GM12878 (cell line): Measurements from ENCODE around the gene IFRD2. TPM values are rescaled to one million over a fixed set of nuclear protein-coding genes. Genes with fewer than 3 reads are reported as not detected.

Experiments used
- ATAC-seq: fragments of 200-7000 bp; cut with Tn5 transposase; 3 replicates; pipeline ENCODE4 v1.9.1; 2020; ENCODE audit warnings: mild to moderate bottlenecking, moderate library complexity
- BruUV-seq: library from RNA; stranded (reverse); fragments of 400-500 nt; replicated peaks from 2 replicates; lab custom pipeline; 2021; lab: Mats Ljungman, UMichigan
- CTCF ChIA-PET: fragments of 300-600 bp; sonication (Branson Sonifier 250); formaldehyde crosslinking; extraction: SDS; loops from one replicate; lab custom pipeline; 2021; ENCODE audit warnings: inconsistent platforms; lab: Yijun Ruan, JAX
- POLR2A ChIA-PET: fragments of 350-600 bp; formaldehyde crosslinking; extraction: SDS; loops from one replicate; lab custom pipeline; 2021; ENCODE audit warnings: inconsistent platforms; lab: Charles Lee
- RAD21 ChIA-PET: fragments of 300-600 bp; sonication (Branson Sonifier 250); formaldehyde crosslinking; loops from one replicate; lab custom pipeline; 2023; ENCODE audit warnings: antibody characterized with exemption; ENCODE audit not compliant: unreplicated experiment; lab: Charles Lee
- SMC1A ChIA-PET: fragments of 300-600 bp; sonication (Branson Sonifier 250); formaldehyde crosslinking; loops from one replicate; lab custom pipeline; 2023; ENCODE audit not compliant: unreplicated experiment, uncharacterized antibody; lab: Charles Lee
- DNase-seq: peaks from one replicate; pipeline ENCODE4 v3.0.0-alpha.2; 2011; ENCODE audit warnings: low read depth, low spot score
- FAIRE-seq: peaks from 3 replicates; lab custom pipeline; 2011; peaks lifted over from hg19 to GRCh38; lab: Jason Lieb, UNC
- H2AFZ ChIP-seq: 2 replicates; pipeline ENCODE4 v1.6.0; 2011; ENCODE audit warnings: low read depth, low read length, control low read depth; ENCODE audit not compliant: control insufficient read depth
- H3K27ac ChIP-seq: 2 replicates; pipeline ENCODE4 v1.5.1; 2011; ENCODE audit warnings: control low read depth; ENCODE audit not compliant: control insufficient read depth, insufficient read depth
- H3K27me3 ChIP-seq, 2 experiments: replicated peaks in 1 of 2; 2 replicates each; pipeline versions ENCODE4 v1.6.0 to v1.6.1; 2011; ENCODE audit warnings: low read length in 1 of 2; ENCODE audit not compliant: control insufficient read depth in 2 of 2, insufficient read depth in 2 of 2
- H3K36me3 ChIP-seq, 2 experiments: 2 replicates each; pipeline ENCODE4 v1.5.1; 2011; ENCODE audit warnings: low read length in 1 of 2; ENCODE audit not compliant: control insufficient read depth in 2 of 2, insufficient read depth in 2 of 2
- H3K4me1 ChIP-seq: 2 replicates; pipeline ENCODE4 v1.6.1; 2011; ENCODE audit warnings: mild to moderate bottlenecking, low read length, moderate library complexity, mixed read lengths; ENCODE audit not compliant: control insufficient read depth, insufficient read depth
- H3K4me2 ChIP-seq: 2 replicates; pipeline ENCODE4 v1.6.0; 2011; ENCODE audit warnings: control low read depth; ENCODE audit not compliant: control insufficient read depth, insufficient read depth
- H3K4me3 ChIP-seq: fragments of 200-600 bp; sonication (generic); 2 replicates; pipeline ENCODE4 v1.5.1; 2016
- H3K79me2 ChIP-seq: 2 replicates; pipeline ENCODE4 v1.6.0; 2011; ENCODE audit warnings: low read length; ENCODE audit not compliant: control insufficient read depth, insufficient read depth
- H3K9ac ChIP-seq: 2 replicates; pipeline ENCODE4 v1.8.0; 2011; ENCODE audit warnings: low read length, control low read depth, mixed read lengths; ENCODE audit not compliant: control insufficient read depth, insufficient read depth
- H3K9me3 ChIP-seq: replicated peaks from 3 replicates; pipeline ENCODE4 v1.5.1; 2011; ENCODE audit warnings: mild to moderate bottlenecking, low read length; ENCODE audit not compliant: control insufficient read depth, insufficient read depth
- H4K20me1 ChIP-seq: 2 replicates; pipeline ENCODE4 v1.6.0; 2011; ENCODE audit not compliant: control insufficient read depth, insufficient read depth
- HCFC1 ChIP-seq: fragments of 150-350 bp; IDR thresholded peaks from 2 replicates; pipeline ENCODE4 v1.6.1; 2014; ENCODE audit warnings: low read length
- MYB ChIP-seq: fragments of 150-350 bp; IDR thresholded peaks from 2 replicates; pipeline ENCODE4 v1.6.1; 2014; ENCODE audit warnings: mild to moderate bottlenecking, low read depth, low read length, borderline replicate concordance
- PAX5 ChIP-seq: IDR thresholded peaks from 2 replicates; pipeline ENCODE4 v1.6.1; 2011; ENCODE audit warnings: low read depth, low read length, borderline replicate concordance
- POLR2A ChIP-seq: IDR thresholded peaks from 2 replicates; pipeline ENCODE4 v1.6.1; 2011; ENCODE audit warnings: low read depth, mild to moderate bottlenecking, low read length
- RFX5 ChIP-seq: IDR thresholded peaks from 2 replicates; pipeline ENCODE4 v1.6.1; 2011; ENCODE audit warnings: low read depth, low read length, improper control_type of control experiment
- TCF12 ChIP-seq: IDR thresholded peaks from 2 replicates; pipeline ENCODE4 v1.6.1; 2011; ENCODE audit warnings: low read depth, mild to moderate bottlenecking, low read length
- YY1 ChIP-seq: IDR thresholded peaks from 2 replicates; pipeline ENCODE4 v1.6.1; 2011; ENCODE audit warnings: low read depth, mild to moderate bottlenecking, low read length
- ZBTB40 ChIP-seq: fragments of 450-650 bp; IDR thresholded peaks from 2 replicates; pipeline ENCODE4 v1.6.1; 2016; ENCODE audit warnings: mild to moderate bottlenecking, moderate library complexity, borderline replicate concordance
- ZNF207 ChIP-seq: fragments of 450-650 bp; IDR thresholded peaks from 2 replicates; pipeline ENCODE4 v1.6.1; 2014; ENCODE audit warnings: antibody characterized with exemption, mild to moderate bottlenecking, borderline replicate concordance
- ZNF384 ChIP-seq: IDR thresholded peaks from 2 replicates; pipeline ENCODE4 v1.6.1; 2012; ENCODE audit warnings: low read depth, mild to moderate bottlenecking, low read length, improper control_type of control experiment, borderline replicate concordance
- ZSCAN29 ChIP-seq: fragments of 450-650 bp; IDR thresholded peaks from 2 replicates; pipeline ENCODE4 v1.6.1; 2017; ENCODE audit warnings: mild to moderate bottlenecking, moderate library complexity
- WGBS: methylation state at CpG from one replicate; pipeline ENCODE4 v1.1.6; 2016; ENCODE audit warnings: low lambda C conversion rate; ENCODE audit not compliant: insufficient replicate concordance, insufficient coverage; ENCODE audit errors: missing lambda C conversion rate; 5-methylcytosine and 5-hydroxymethylcytosine counted together
- in situ Hi-C: fragments of 300-500 bp; cut with MboI; formaldehyde crosslinking; loops from 9 replicates; pipeline ENCODE4 v1.14.3; 2018; ENCODE audit warnings: mixed read lengths
- intact Hi-C: fragments of 100-400 bp; cut with micrococcal nuclease; formaldehyde crosslinking; loops from one replicate; pipeline ENCODE4 v1.14.2; 2022; ENCODE audit not compliant: unreplicated experiment
- polyA plus RNA-seq, 11 experiments: library from polyadenylated mRNA; depleted of rRNA in 4 of 11; unstranded in 6 of 11; stranded (reverse) in 5 of 11; fragments of >200 nt; fragmentation: Nextera tagmentation in 4 of 11; fragmentation: Illumina TruSeq in 1 of 11; extraction: Ambion mirVana in 4 of 11; extraction: Trizol in 1 of 11; gene quantifications; 1 replicate in 1 of 11; 2 replicates in 10 of 11; pipeline versions ENCODE4 v1.2.1 to v1.2.3, GENCODE V29; 2011 to 2016; ENCODE audit warnings: inconsistent platforms in 2 of 11, missing spikeins in 2 of 11, low read depth in 1 of 11
- total RNA-seq, 4 experiments: library from RNA; depleted of rRNA in 3 of 4; stranded (reverse); fragments of >200 nt in 3 of 4; fragmentation: Illumina TruSeq in 1 of 4; extraction: Trizol in 1 of 4; gene quantifications; 2 replicates each; pipeline versions ENCODE4 v1.2.1 to v1.2.3, GENCODE V29; 2013 to 2021
- TF ChIP-seq, protein P1 (sequence below): fragments of 450-650 bp; IDR thresholded peaks from 2 replicates; pipeline ENCODE4 v1.6.1; 2017; ENCODE audit warnings: mild to moderate bottlenecking, moderate library complexity
- TF ChIP-seq, protein P2 (sequence below): IDR thresholded peaks from 2 replicates; pipeline ENCODE4 v1.6.1; 2011; ENCODE audit warnings: borderline replicate concordance, low read depth, mild to moderate bottlenecking, moderate library complexity, mixed read lengths, low read length; ENCODE audit not compliant: insufficient read depth; ENCODE audit errors: extremely low read length

Gene IFRD2
- total and polyA plus RNA-seq, 10 of the 15 experiments (the other 5 are each of a cell fraction or from before 2014, with no cell fraction given), result 19.1 to 153 (median 80.3) TPM

DNA sequence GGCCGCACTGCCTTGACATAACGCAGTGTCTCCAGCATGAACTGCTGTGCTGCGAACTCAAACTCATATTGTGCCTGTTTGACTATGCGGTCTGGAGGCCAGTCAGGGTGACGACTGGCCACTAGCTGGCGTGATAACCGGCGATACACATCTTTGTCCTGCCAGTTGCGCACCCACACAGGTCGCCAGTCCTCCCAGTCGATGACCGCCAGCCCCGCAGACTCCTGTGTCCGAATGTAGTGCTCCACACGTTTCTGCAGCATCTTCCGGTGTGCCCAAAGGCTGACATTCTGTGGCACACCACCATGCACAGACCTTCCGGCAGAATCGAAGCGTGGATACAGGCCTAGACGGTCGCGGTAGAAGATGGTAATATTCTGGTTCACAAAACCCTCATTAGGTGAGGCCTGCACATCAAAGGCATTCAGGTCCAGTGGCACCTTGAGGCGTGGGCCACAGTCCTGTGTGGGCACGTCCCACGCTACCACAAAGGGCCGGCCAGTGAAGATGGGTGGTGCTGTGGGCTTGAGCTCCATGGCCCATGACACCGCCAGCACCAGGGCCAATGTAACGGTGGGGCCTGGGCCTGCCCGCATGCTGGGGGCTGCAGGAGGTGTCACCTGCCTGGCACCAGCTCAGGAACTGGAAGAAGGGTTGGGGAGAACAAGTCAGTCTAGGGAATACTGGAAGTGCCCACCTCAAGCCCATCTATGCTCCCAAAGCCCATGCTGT, 27.8 kb upstream of the IFRD2 start:
- intact Hi-C loops, result no loop called here
- SMC1A ChIA-PET, result interaction anchor here (1.5 kb wide), 1 partner anchor 16 kb away, joined by 4 read pairs; no protein-coding TSS in a partner anchor
- peak overlapping the region; percentile 88; the same call in 1 of the 2 replicates for H3K27ac ChIP-seq
- peaks cover 0 to 2% of the 10 kb centered on the region in 2 experiments; a peak in 2 of 4 replicates for H3K36me3 ChIP-seq
- no peak for ATAC-seq
- RAD21 ChIA-PET, result interaction anchor here (0.7 to 1.6 kb wide), 3 partner anchors 17 to 231 kb away, joined by 3 to 6 read pairs (median 3); partner anchors contain the start of genes HYAL3, NAA80 and RBM5
- no peaks in the 10 kb centered on the region for H4K20me1 ChIP-seq
- POLR2A ChIA-PET, result interaction anchor here (0.7 to 2.0 kb wide), 3 partner anchors 16 to 27 kb away, joined by 3 to 12 read pairs (median 3); partner anchors contain the start of genes HYAL3, IFRD2 and NAA80
- no peak for DNase-seq
- TSS peak; percentile 28 for BruUV-seq
- 95% methylated on average over 29 of the region's 29 CpGs for WGBS
- CTCF ChIA-PET, result interaction anchor here (0.7 to 5.1 kb wide), 5 partner anchors 8 to 99 kb away, joined by 3 to 72 read pairs (median 4); partner anchors contain the start of genes RASSF1 and TUSC2
- peaks cover 5% of the 10 kb centered on the region for H3K79me2 ChIP-seq
- peak overlapping the region; percentile 70 for H3K4me3 ChIP-seq
- no peaks in the 10 kb centered on the region for H3K27me3 ChIP-seq
- peaks cover 23% of the 10 kb centered on the region for H3K4me1 ChIP-seq
- in situ Hi-C loops, result no loop called here
- no peak overlapping the region; the same call in 1 of the 2 replicates for H2AFZ ChIP-seq
- peak overlapping the region; percentile 64 for H3K4me2 ChIP-seq
- peak overlapping the region; percentile 83 for H3K9ac ChIP-seq
- H3K9me3 ChIP-seq, result no peaks in the 10 kb centered on the region
- no peak for FAIRE-seq
- TF ChIP-seq ZNF384, result no peak
- no peak for TF ChIP-seq ZNF207
- TF ChIP-seq YY1, result no peak
- TF ChIP-seq PAX5, result no peak
- TF ChIP-seq, protein P1, sequence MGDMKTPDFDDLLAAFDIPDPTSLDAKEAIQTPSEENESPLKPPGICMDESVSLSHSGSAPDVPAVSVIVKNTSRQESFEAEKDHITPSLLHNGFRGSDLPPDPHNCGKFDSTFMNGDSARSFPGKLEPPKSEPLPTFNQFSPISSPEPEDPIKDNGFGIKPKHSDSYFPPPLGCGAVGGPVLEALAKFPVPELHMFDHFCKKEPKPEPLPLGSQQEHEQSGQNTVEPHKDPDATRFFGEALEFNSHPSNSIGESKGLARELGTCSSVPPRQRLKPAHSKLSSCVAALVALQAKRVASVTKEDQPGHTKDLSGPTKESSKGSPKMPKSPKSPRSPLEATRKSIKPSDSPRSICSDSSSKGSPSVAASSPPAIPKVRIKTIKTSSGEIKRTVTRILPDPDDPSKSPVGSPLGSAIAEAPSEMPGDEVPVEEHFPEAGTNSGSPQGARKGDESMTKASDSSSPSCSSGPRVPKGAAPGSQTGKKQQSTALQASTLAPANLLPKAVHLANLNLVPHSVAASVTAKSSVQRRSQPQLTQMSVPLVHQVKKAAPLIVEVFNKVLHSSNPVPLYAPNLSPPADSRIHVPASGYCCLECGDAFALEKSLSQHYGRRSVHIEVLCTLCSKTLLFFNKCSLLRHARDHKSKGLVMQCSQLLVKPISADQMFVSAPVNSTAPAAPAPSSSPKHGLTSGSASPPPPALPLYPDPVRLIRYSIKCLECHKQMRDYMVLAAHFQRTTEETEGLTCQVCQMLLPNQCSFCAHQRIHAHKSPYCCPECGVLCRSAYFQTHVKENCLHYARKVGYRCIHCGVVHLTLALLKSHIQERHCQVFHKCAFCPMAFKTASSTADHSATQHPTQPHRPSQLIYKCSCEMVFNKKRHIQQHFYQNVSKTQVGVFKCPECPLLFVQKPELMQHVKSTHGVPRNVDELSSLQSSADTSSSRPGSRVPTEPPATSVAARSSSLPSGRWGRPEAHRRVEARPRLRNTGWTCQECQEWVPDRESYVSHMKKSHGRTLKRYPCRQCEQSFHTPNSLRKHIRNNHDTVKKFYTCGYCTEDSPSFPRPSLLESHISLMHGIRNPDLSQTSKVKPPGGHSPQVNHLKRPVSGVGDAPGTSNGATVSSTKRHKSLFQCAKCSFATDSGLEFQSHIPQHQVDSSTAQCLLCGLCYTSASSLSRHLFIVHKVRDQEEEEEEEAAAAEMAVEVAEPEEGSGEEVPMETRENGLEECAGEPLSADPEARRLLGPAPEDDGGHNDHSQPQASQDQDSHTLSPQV, result no peak
- no peak for TF ChIP-seq TCF12
- no peak for TF ChIP-seq RFX5
- TF ChIP-seq, protein P2, sequence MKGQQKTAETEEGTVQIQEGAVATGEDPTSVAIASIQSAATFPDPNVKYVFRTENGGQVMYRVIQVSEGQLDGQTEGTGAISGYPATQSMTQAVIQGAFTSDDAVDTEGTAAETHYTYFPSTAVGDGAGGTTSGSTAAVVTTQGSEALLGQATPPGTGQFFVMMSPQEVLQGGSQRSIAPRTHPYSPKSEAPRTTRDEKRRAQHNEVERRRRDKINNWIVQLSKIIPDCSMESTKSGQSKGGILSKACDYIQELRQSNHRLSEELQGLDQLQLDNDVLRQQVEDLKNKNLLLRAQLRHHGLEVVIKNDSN, result no peak
- no peak for TF ChIP-seq ZSCAN29
- no peak for TF ChIP-seq POLR2A
- TF ChIP-seq HCFC1, result no peak
- TF ChIP-seq ZBTB40, result no peak
- no peak for TF ChIP-seq MYB
